Stomach smooth muscle (tissue), 2 donors: ENCODE data around the gene DNER.

Experiments
- H3K27ac ChIP-seq: one replicate; pipeline ENCODE4 v1.7.0; 2013; ENCODE audit warnings: mild to moderate bottlenecking, low read length, inconsistent platforms
- H3K27me3 ChIP-seq, 2 donors: one replicate each; pipeline ENCODE4 v1.7.0; 2013; ENCODE audit warnings: low read length in 2 of 2; ENCODE audit not compliant: insufficient read depth in 2 of 2, control insufficient read depth in 1 of 2
- H3K36me3 ChIP-seq, 2 donors: one replicate each; pipeline ENCODE4 v1.7.0; 2013; ENCODE audit warnings: low read length in 2 of 2; ENCODE audit not compliant: control insufficient read depth in 2 of 2, insufficient read depth in 2 of 2
- H3K4me1 ChIP-seq: one replicate; pipeline ENCODE4 v1.7.0; 2013; ENCODE audit warnings: low read length; ENCODE audit not compliant: control insufficient read depth, insufficient read depth
- H3K4me3 ChIP-seq, 2 donors: one replicate each; pipeline ENCODE4 v1.7.0; 2013; ENCODE audit warnings: low read length in 2 of 2
- H3K9ac ChIP-seq, 2 donors: one replicate each; pipeline ENCODE4 v1.7.0; 2013; ENCODE audit warnings: low read length in 2 of 2, mild to moderate bottlenecking in 1 of 2
- H3K9me3 ChIP-seq, 2 donors: one replicate each; pipeline ENCODE4 v1.7.0; 2013; ENCODE audit warnings: low read length in 2 of 2; ENCODE audit not compliant: control insufficient read depth in 2 of 2
- donor health status: healthy.
- donor health status: Pancreatic carcinoma.

Gene DNER

DNA sequence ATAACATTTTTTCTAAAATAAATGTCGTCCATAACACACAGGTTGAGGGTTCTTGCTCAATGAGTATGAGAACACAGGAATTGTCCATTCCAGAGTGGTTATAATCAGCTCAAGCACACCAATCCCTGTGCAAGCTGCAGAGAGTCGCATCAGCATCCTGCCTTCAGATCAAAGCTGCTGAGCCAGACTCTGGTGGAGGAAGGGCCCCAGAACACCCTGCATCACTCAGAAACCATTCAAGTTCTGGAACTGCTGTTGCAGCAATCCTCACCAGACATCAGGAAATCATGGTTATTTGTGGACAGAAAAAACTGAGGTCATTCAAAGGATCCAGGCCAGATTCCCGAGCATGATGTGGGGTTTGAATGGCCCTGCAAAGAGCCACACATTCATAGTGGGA lies 44.5 kb downstream of the DNER start:
- no peaks in the 10 kb centered on the region for H3K27me3 ChIP-seq
- peaks cover 0 to 3% of the 10 kb centered on the region in 2 donors for H3K9me3 ChIP-seq
- no peak overlapping the region for H3K27ac ChIP-seq
- H3K9ac ChIP-seq, result no peak overlapping the region
- H3K36me3 ChIP-seq, result no peaks in the 10 kb centered on the region
- H3K4me1 ChIP-seq, result no peaks in the 10 kb centered on the region
- no peak overlapping the region for H3K4me3 ChIP-seq

DNA sequence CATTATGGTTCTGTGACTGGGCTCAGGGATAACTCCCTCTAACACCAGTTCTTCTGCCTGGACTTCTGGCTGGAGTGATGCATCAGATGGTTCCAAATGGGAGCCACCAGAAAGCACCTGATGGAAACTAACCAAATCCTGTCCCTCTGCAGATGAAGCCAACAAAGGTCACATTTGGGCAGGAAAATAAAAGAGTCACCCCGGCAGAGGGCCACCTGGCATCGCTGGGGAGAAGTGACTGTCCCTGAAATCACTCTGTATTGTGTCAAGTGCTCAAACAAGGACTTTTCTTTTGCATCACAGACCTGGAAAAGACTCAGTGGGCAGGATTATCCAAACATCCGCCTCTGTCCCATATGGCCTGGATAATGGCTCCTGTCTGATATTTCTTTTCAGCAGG lies 47.5 kb downstream of the DNER start:
- no peaks in the 10 kb centered on the region for H3K36me3 ChIP-seq
- no peaks in the 10 kb centered on the region for H3K9me3 ChIP-seq
- no peak overlapping the region for H3K4me3 ChIP-seq
- no peak overlapping the region for H3K9ac ChIP-seq
- no peaks in the 10 kb centered on the region for H3K4me1 ChIP-seq
- H3K27ac ChIP-seq, result no peak overlapping the region
- no peaks in the 10 kb centered on the region for H3K27me3 ChIP-seq

DNA sequence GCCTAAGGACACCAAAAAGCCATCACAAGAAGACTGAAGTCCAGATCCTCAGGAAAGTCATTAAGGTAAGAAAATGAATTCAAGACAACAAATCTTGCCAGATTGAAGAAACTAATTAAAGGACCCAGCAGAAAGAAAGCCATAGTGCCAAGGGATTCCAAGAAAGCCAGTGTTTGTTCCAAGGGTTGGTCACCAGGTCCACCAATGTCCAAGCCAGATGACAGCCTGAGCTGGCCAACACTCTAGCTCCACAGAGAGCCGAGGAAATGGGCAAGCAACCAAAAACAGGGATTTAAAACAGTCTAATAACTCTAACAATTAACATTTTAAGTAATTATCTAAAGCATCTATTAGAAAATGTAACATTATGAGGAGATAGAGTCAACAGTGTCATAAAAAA lies 49.2 kb downstream of the DNER start:
- H3K4me3 ChIP-seq, result no peak overlapping the region
- H3K9me3 ChIP-seq, result no peaks in the 10 kb centered on the region
- H3K36me3 ChIP-seq, result no peaks in the 10 kb centered on the region
- H3K27ac ChIP-seq, result no peak overlapping the region
- no peaks in the 10 kb centered on the region for H3K4me1 ChIP-seq
- no peak overlapping the region for H3K9ac ChIP-seq
- H3K27me3 ChIP-seq, result no peaks in the 10 kb centered on the region

DNA sequence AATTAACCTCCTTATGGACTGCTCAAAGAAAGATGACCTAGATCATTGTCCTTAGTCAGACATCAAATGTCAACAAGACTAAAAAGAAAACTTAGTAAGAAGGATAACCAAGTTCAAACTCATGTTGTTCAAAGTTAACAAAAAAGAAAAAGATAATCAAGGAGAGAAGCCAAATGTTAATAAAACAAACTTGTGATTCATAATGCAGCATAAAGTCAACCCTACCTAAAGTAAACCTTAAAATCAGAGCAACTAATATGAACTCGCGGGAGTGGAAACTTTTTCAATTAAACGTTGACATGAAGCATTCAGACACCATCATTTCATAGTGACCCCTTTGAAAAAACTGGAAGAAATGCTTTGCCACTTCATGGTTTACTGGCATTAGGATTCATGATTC lies 52.9 kb downstream of the DNER start:
- H3K36me3 ChIP-seq, result no peaks in the 10 kb centered on the region
- no peak overlapping the region for H3K9ac ChIP-seq
- H3K4me3 ChIP-seq, result no peak overlapping the region
- H3K9me3 ChIP-seq, result no peaks in the 10 kb centered on the region
- no peaks in the 10 kb centered on the region for H3K27me3 ChIP-seq
- no peak overlapping the region for H3K27ac ChIP-seq
- H3K4me1 ChIP-seq, result no peaks in the 10 kb centered on the region

DNA sequence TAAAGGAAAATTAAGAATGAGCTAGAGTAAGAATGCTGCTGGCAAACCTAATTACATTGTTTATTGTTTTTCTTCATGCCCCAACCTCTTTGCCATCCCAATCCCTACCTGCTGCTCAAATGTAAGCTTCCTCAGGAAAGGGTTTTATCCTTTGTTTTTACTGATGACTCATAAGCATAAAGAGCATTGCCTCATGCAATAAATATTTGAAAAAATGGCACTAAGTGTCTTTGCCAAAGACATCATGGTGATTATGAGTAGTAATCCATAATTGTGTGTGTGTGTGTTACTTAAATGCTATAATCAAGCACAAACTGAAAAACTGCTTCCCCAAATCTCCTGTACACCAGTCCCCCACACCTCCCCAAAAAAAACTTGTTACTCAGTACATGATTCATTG lies 53.4 kb downstream of the DNER start:
- no peak overlapping the region for H3K27ac ChIP-seq
- H3K27me3 ChIP-seq, result no peaks in the 10 kb centered on the region
- H3K9me3 ChIP-seq, result no peaks in the 10 kb centered on the region
- H3K4me3 ChIP-seq, result no peak overlapping the region
- no peaks in the 10 kb centered on the region for H3K4me1 ChIP-seq
- H3K36me3 ChIP-seq, result no peaks in the 10 kb centered on the region
- no peak overlapping the region for H3K9ac ChIP-seq

DNA sequence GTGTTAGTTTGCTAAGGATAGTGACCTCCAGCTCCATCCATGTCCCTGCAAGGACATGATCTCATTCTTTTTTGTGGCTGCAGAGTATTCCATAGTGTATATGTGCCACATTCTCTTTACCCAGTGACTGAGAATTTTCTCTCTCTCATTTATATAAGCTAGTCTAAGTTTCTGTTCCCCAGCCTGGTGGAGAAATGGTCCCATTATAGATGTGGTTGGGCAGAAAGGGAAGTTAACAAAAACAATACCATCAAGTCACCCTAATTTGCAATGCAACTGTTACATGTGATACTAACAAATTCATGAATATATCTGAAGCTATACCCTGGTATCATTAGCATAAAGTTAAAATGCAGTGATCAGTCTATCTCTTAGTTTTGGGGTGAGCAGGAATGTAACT lies 54.0 kb downstream of the DNER start:
- H3K36me3 ChIP-seq, result no peaks in the 10 kb centered on the region
- H3K27me3 ChIP-seq, result no peaks in the 10 kb centered on the region
- H3K9me3 ChIP-seq, result no peaks in the 10 kb centered on the region
- H3K27ac ChIP-seq, result no peak overlapping the region
- no peaks in the 10 kb centered on the region for H3K4me1 ChIP-seq
- no peak overlapping the region for H3K4me3 ChIP-seq
- H3K9ac ChIP-seq, result no peak overlapping the region

DNA sequence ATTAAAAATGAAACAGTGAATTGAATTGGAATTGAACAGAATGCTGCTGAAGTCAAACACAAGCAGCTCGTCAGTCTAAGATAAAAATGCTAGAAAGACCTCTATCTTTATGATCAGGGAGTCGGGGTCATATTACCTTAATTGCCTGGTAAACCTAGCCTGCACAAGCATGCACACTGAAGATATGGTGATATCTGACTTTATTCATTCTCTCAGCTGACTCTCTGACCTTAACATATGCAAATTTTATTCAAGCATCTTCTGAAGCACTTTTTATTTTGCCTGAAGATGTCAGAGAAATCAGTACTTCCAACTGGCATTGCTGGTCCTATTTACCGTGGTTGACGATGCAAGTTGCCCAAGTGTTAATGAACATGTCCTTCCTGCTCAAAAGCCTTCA lies 56.4 kb downstream of the DNER start:
- H3K9ac ChIP-seq, result no peak overlapping the region
- no peak overlapping the region for H3K4me3 ChIP-seq
- H3K4me1 ChIP-seq, result no peaks in the 10 kb centered on the region
- H3K9me3 ChIP-seq, result no peaks in the 10 kb centered on the region
- no peaks in the 10 kb centered on the region for H3K27me3 ChIP-seq
- no peaks in the 10 kb centered on the region for H3K36me3 ChIP-seq
- H3K27ac ChIP-seq, result no peak overlapping the region

DNA sequence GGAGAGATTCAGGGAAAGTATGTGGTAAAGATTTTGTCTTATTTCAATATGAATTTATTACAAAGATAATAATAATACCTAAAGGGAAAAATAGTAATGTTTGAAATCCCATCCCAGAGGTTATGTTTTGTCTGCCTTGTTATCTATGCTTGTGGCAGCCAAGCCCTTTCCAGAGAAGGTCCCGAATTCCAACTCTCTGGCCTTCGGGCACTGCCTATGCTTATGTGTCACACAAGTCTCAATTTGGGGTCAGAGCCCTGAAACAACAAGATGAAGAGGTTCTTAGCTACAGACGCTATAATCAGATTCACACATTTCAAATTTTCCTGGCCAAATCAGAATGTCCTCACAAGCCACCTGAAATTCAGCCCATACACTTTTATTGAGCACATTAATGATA lies 59.9 kb downstream of the DNER start:
- no peaks in the 10 kb centered on the region for H3K9me3 ChIP-seq
- no peak overlapping the region for H3K4me3 ChIP-seq
- H3K27me3 ChIP-seq, result peaks cover 0 to 3% of the 10 kb centered on the region in 2 donors
- no peaks in the 10 kb centered on the region for H3K4me1 ChIP-seq
- no peak overlapping the region for H3K27ac ChIP-seq
- H3K9ac ChIP-seq, result no peak overlapping the region
- no peaks in the 10 kb centered on the region for H3K36me3 ChIP-seq

DNA sequence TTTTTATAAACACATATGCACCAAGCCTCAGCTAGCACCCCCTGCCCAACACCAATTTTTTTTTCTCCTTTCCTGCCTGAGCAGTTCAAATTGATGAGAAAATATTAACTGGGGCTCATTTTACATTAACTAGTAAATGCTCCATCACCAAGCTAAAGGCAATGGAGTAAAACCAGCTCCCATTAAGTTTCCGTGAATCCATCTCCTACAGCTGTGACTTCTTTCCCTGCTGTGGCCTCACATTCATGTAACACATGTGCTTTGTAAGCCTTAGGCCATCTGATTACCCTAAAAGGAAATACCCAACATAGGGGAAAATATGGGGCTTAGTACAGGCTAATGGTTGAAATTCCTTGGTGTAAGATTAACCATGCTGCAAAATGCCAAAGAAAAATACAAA lies 60.8 kb downstream of the DNER start:
- peaks cover 0 to 3% of the 10 kb centered on the region in 2 donors for H3K27me3 ChIP-seq
- H3K4me3 ChIP-seq, result no peak overlapping the region
- H3K9ac ChIP-seq, result no peak overlapping the region
- H3K36me3 ChIP-seq, result no peaks in the 10 kb centered on the region
- H3K27ac ChIP-seq, result no peak overlapping the region
- H3K9me3 ChIP-seq, result no peaks in the 10 kb centered on the region
- no peaks in the 10 kb centered on the region for H3K4me1 ChIP-seq

DNA sequence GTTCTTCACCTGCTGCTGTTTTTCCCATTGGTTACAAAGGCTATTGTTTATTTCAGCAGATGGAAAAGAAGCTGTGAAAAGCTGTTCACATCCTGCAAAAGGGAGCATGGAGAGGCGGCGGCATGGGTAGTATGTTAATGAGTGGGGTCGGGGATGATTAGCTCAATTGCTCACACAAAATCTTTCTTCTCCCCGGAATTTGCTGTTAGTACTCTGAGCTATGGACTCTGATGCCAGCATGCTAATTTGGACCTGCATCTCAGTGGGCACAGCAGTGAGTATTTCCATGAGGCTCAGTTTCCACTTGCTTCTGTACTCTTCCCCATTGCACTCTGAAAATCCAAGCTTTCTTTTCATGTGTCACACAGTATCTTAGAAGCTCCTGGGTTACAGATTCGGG lies 61.6 kb downstream of the DNER start:
- H3K9me3 ChIP-seq, result no peaks in the 10 kb centered on the region
- H3K9ac ChIP-seq, result no peak overlapping the region
- H3K4me3 ChIP-seq, result no peak overlapping the region
- H3K4me1 ChIP-seq, result no peaks in the 10 kb centered on the region
- no peak overlapping the region for H3K27ac ChIP-seq
- no peaks in the 10 kb centered on the region for H3K36me3 ChIP-seq
- H3K27me3 ChIP-seq, result peaks cover 0 to 3% of the 10 kb centered on the region in 2 donors

DNA sequence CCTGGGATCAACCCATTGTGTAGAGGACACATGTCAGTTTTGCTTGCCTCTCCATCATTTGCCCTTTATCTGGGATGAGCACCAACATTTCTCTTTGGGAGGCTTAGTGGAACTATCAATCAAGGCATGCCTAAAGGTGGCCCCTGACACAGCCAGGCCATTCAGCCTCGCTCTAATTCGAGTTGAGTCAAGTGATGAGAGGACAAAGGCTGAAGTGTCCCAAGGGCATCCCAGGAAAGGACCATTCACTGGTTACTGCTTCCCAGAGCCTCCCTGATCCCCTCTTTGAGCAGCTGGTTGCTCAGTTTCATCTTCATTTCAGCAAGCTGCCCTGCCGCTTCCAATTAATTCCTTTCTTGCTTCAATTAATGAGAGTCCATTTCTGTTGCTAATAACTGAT lies 63.5 kb downstream of the DNER start:
- Histone ChIP-seq H3K4me1 (no peaks in the 10 kb centered on the region), H3K9me3 (no peaks in the 10 kb centered on the region), H3K27me3 (peaks cover 0 to 3% of the 10 kb centered on the region in 2 donors), H3K4me3 (no peak overlapping the region), H3K27ac (no peak overlapping the region), H3K36me3 (no peaks in the 10 kb centered on the region), H3K9ac (no peak overlapping the region)

DNA sequence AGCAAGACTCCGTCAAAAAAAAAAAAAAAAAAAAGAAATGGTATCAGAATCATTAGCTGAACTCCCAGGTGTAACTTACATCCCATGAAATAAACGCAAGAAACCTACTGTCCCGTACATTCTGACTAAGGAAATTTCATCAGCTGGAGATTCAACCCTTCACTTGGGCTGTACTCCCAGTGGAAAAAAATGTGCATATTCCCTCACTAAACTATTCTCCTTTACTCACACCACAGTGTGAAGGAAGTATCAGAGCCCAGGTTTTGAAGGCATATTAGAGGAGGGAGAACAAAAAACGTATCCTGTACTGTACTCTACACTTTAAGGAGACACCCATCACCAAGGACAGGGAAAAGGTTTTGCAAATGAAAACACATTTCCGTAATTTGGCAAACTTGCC lies 64.3 kb downstream of the DNER start:
- Histone ChIP-seq H3K9ac (no peak overlapping the region), H3K36me3 (no peaks in the 10 kb centered on the region), H3K27ac (no peak overlapping the region), H3K4me3 (no peak overlapping the region), H3K4me1 (no peaks in the 10 kb centered on the region), H3K27me3 (peaks cover 0 to 3% of the 10 kb centered on the region in 2 donors), H3K9me3 (no peaks in the 10 kb centered on the region)
